GM23338 (cell line): ENCODE measurements around the gene FBXW8. TPM values are rescaled to one million over a fixed set of nuclear protein-coding genes. Genes with fewer than 3 reads are reported as not detected.

ENCODE experiments used
- ATAC-seq: fragments of 200-7000 bp; cut with Tn5 transposase; 3 replicates; pipeline ENCODE4 v1.9.1; 2020
- DNase-seq: peaks from one replicate; pipeline ENCODE4 v3.0.0-alpha.2; 2015; ENCODE audit warnings: low spot score
- H2AFZ ChIP-seq: fragments of 200-600 bp; sonication (generic); 2 replicates; pipeline ENCODE4 v1.8.0; 2016; ENCODE audit warnings: antibody characterized with exemption, mild to moderate bottlenecking, moderate library complexity
- H3F3A ChIP-seq: fragments of 200-600 bp; sonication (generic); replicated peaks from 2 replicates; pipeline ENCODE4 v1.8.0; 2017; ENCODE audit warnings: antibody characterized with exemption, mixed run types, low read depth
- H3K27ac ChIP-seq: fragments of 200-600 bp; sonication (generic); 2 replicates; pipeline ENCODE4 v1.6.1; 2016; ENCODE audit warnings: low read depth
- H3K27me3 ChIP-seq: fragments of 200-600 bp; sonication (generic); 2 replicates; pipeline ENCODE4 v1.8.0; 2016; ENCODE audit warnings: mild to moderate bottlenecking, mixed run types, moderate library complexity; ENCODE audit not compliant: insufficient read depth
- H3K36me3 ChIP-seq: fragments of 200-600 bp; sonication (generic); 2 replicates; pipeline ENCODE4 v1.8.0; 2016; ENCODE audit warnings: mild to moderate bottlenecking; ENCODE audit not compliant: insufficient read depth
- H3K4me1 ChIP-seq: fragments of 200-600 bp; sonication (generic); 2 replicates; pipeline ENCODE4 v1.8.0; 2016; ENCODE audit warnings: mild to moderate bottlenecking, moderate library complexity; ENCODE audit not compliant: insufficient read depth
- H3K4me2 ChIP-seq: fragments of 200-600 bp; sonication (generic); 2 replicates; pipeline ENCODE4 v1.7.1; 2017; ENCODE audit warnings: mixed run types
- H3K4me3 ChIP-seq: fragments of 200-600 bp; sonication (generic); 2 replicates; pipeline ENCODE4 v1.6.1; 2016; ENCODE audit warnings: mixed run types
- H3K79me2 ChIP-seq: fragments of 200-600 bp; sonication (generic); replicated peaks from 2 replicates; pipeline ENCODE4 v1.8.0; 2017; ENCODE audit warnings: mild to moderate bottlenecking; ENCODE audit not compliant: insufficient read depth
- H3K9me2 ChIP-seq: fragments of 200-600 bp; sonication (generic); 2 replicates; pipeline ENCODE4 v1.8.0; 2017; ENCODE audit not compliant: insufficient read depth
- H4K20me1 ChIP-seq: fragments of 200-600 bp; sonication (generic); replicated peaks from 2 replicates; pipeline ENCODE4 v1.8.0; 2017; ENCODE audit warnings: mild to moderate bottlenecking; ENCODE audit not compliant: insufficient read depth
- H3K27ac Mint-ChIP-seq: 2 replicates; pipeline ENCODE4 v1.8.0; 2020; ENCODE audit warnings: inconsistent platforms, mild to moderate bottlenecking, moderate library complexity, mixed read lengths
- H3K27me3 Mint-ChIP-seq: 3 replicates; pipeline ENCODE4 v1.8.0; 2022; ENCODE audit warnings: low read depth, mild to moderate bottlenecking, moderate library complexity, mixed read lengths, inconsistent platforms; ENCODE audit not compliant: insufficient read depth, poor library complexity
- H3K36me3 Mint-ChIP-seq: 3 replicates; pipeline ENCODE4 v1.8.0; 2021; ENCODE audit warnings: low read depth, mild to moderate bottlenecking, inconsistent platforms, moderate library complexity, mixed read lengths
- H3K4me1 Mint-ChIP-seq: 3 replicates; pipeline ENCODE4 v1.8.0; 2020; ENCODE audit warnings: mild to moderate bottlenecking, inconsistent platforms, mixed read lengths
- H3K4me3 Mint-ChIP-seq: 3 replicates; pipeline ENCODE4 v1.8.0; 2021; ENCODE audit warnings: moderate library complexity, mild to moderate bottlenecking, inconsistent platforms, mixed read lengths
- H3K9me3 Mint-ChIP-seq: 3 replicates; pipeline ENCODE4 v1.8.0; 2020; ENCODE audit warnings: moderate library complexity, mild to moderate bottlenecking, inconsistent platforms, mixed read lengths
- CREB1 ChIP-seq: fragments of 250-450 bp; sonication (Bioruptor Pico); IDR thresholded peaks from 2 replicates; pipeline ENCODE4 v1.5.0; 2020; ENCODE audit warnings: low read depth, mild to moderate bottlenecking, moderate library complexity
- CTCF ChIP-seq, 2 experiments: fragments of 200-600 bp in 1 of 2; sonication (generic) in 1 of 2; conservative IDR thresholded peaks; 2 replicates each; pipeline versions ENCODE4 v1.5.1 to v1.6.1; 2016 to 2017; ENCODE audit warnings: antibody characterized with exemption in 2 of 2, low read depth in 2 of 2, mild to moderate bottlenecking in 2 of 2, moderate library complexity in 1 of 2
- EZH2 ChIP-seq: fragments of 200-600 bp; sonication (generic); IDR thresholded peaks from one replicate; pipeline ENCODE4 v1.8.0; 2017; ENCODE audit warnings: antibody characterized with exemption, mild to moderate bottlenecking, low read depth; ENCODE audit not compliant: unreplicated experiment
- EZH2phosphoT487 ChIP-seq: fragments of 200-600 bp; sonication (generic); IDR thresholded peaks from one replicate; pipeline ENCODE4 v1.8.1; 2018; ENCODE audit warnings: antibody characterized with exemption; ENCODE audit not compliant: unreplicated experiment
- JUNB ChIP-seq: IDR thresholded peaks from one replicate; pipeline ENCODE4 v1.6.1; 2016; ENCODE audit warnings: antibody characterized with exemption; ENCODE audit not compliant: unreplicated experiment
- REST ChIP-seq: IDR thresholded peaks from one replicate; pipeline ENCODE4 v1.6.1; 2018; ENCODE audit warnings: antibody characterized with exemption; ENCODE audit not compliant: unreplicated experiment
- STAT1 ChIP-seq: IDR thresholded peaks from one replicate; pipeline ENCODE4 v1.6.1; 2016; ENCODE audit warnings: antibody characterized with exemption; ENCODE audit not compliant: unreplicated experiment
- ZNF114 ChIP-seq: fragments of 250-450 bp; sonication (Bioruptor Pico); IDR thresholded peaks from 2 replicates; pipeline ENCODE4 v1.5.0; 2020; ENCODE audit warnings: mild to moderate bottlenecking, moderate library complexity
- ZNF331 ChIP-seq: fragments of 250-450 bp; sonication (Bioruptor Pico); IDR thresholded peaks from 2 replicates; pipeline ENCODE4 v1.5.0; 2020; ENCODE audit warnings: low read depth, mild to moderate bottlenecking, moderate library complexity
- polyA plus RNA-seq: library from polyadenylated mRNA; unstranded; fragments of >200 nt; fragmentation: Nextera tagmentation; extraction: Ambion mirVana; gene quantifications from 2 replicates; pipeline ENCODE4 v1.2.1, GENCODE V29; 2016
- total RNA-seq: library from RNA; depleted of rRNA; stranded (reverse); fragments of >200 nt; shearing (Covaris generic); gene quantifications from 2 replicates; pipeline ENCODE4 v1.2.3, GENCODE V29; 2014

The FBXW8 gene
- total and polyA plus RNA-seq, 2 experiments from 2014 or later, result 4.6 to 13.9 TPM

GRCh38 chr12:117069926-117070900 lies 159.5 kb downstream of the FBXW8 start:
- no peak overlapping the region; the same call in 1 of the 2 replicates for H3K27ac Mint-ChIP-seq
- Histone ChIP-seq H3K27ac (no peak overlapping the region), H3K4me3 (no peak overlapping the region), H3K4me1 (no peaks in the 10 kb centered on the region), H4K20me1 (no peaks in the 10 kb centered on the region), H3F3A (no peaks in the 10 kb centered on the region), H2AFZ (no peak overlapping the region), H3K27me3 (no peaks in the 10 kb centered on the region), H3K79me2 (no peaks in the 10 kb centered on the region), H3K4me2 (no peak overlapping the region), H3K36me3 (no peaks in the 10 kb centered on the region), H3K9me2 (no peaks in the 10 kb centered on the region)
- DNase-seq (no peak), ATAC-seq (no peak)
- H3K27me3 Mint-ChIP-seq, result no peaks in the 10 kb centered on the region
- peaks cover 3% of the 10 kb centered on the region; the same call in 1 of the 3 replicates for H3K4me1 Mint-ChIP-seq
- no peaks in the 10 kb centered on the region for H3K9me3 Mint-ChIP-seq
- no peaks in the 10 kb centered on the region for H3K36me3 Mint-ChIP-seq
- TF ChIP-seq EZH2phosphoT487 (no peak), CREB1 (CRISPR knock-in tag) (no peak)
- H3K4me3 Mint-ChIP-seq, result no peak overlapping the region

- Histone ChIP-seq H3K4me2 (no peak overlapping the region), H3K9me2 (no peaks in the 10 kb centered on the region), H2AFZ (no peak overlapping the region), H3K36me3 (no peaks in the 10 kb centered on the region), H3K27ac (no peak overlapping the region), H3K4me3 (no peak overlapping the region), H3K79me2 (no peaks in the 10 kb centered on the region), H4K20me1 (no peaks in the 10 kb centered on the region), H3K27me3 (no peaks in the 10 kb centered on the region), H3F3A (no peaks in the 10 kb centered on the region), H3K4me1 (no peaks in the 10 kb centered on the region)
- H3K36me3 Mint-ChIP-seq, result no peaks in the 10 kb centered on the region
- H3K4me3 Mint-ChIP-seq, result no peak overlapping the region
- peaks cover 3% of the 10 kb centered on the region; the same call in 1 of the 3 replicates for H3K4me1 Mint-ChIP-seq
- no peak overlapping the region; the same call in 1 of the 2 replicates for H3K27ac Mint-ChIP-seq
- no peaks in the 10 kb centered on the region for H3K27me3 Mint-ChIP-seq
- TF ChIP-seq STAT1, result no peak
- no peak for TF ChIP-seq CTCF (conservative IDR thresholded peaks at IDR 0.05; ENCODE audit: low read depth in 2 of 2)
- no peak for TF ChIP-seq REST
- TF ChIP-seq JUNB, result no peak
- TF ChIP-seq EZH2, result no peak
- TF ChIP-seq ZNF331 (CRISPR knock-in tag), result no peak
- TF ChIP-seq ZNF114 (CRISPR knock-in tag), result no peak
- ATAC-seq (no peak), DNase-seq (no peak)
- H3K9me3 Mint-ChIP-seq, result no peaks in the 10 kb centered on the region
Measured at GRCh38 chr12:117071009-117071408, 160.3 kb downstream of the FBXW8 start.
